HG03520 (cell line): ENCODE measurements around the gene KIAA0753.

Experiments used
- ATAC-seq: cut with Tn5 transposase; IDR thresholded peaks from one replicate; pipeline ENCODE4 v1.9.1; 2021; ENCODE audit warnings: mild to moderate bottlenecking, moderate library complexity; ENCODE audit not compliant: unreplicated experiment

KIAA0753 gene

GRCh38 chr17:6528557-6528956 lies 112.0 kb downstream of the KIAA0753 start:
- no peak for ATAC-seq
